Stimulated activated CD8-positive, alpha-beta memory T cell treated with anti-CD3 and anti-CD28 coated beads, Interleukin-7, amount 100 ng/mL, for 1 hour (primary cell): ENCODE measurements around the gene POLR2L.

ENCODE experiments used
- DNase-seq, 2 donors: peaks; one replicate each; pipeline ENCODE4 v3.0.0-alpha.2; 2020; ENCODE audit warnings: low read depth in 2 of 2

The POLR2L gene

GRCh38 chr11:868802-869201 lies 26.5 kb upstream of the POLR2L start:
- DNase-seq: no peak

DNA sequence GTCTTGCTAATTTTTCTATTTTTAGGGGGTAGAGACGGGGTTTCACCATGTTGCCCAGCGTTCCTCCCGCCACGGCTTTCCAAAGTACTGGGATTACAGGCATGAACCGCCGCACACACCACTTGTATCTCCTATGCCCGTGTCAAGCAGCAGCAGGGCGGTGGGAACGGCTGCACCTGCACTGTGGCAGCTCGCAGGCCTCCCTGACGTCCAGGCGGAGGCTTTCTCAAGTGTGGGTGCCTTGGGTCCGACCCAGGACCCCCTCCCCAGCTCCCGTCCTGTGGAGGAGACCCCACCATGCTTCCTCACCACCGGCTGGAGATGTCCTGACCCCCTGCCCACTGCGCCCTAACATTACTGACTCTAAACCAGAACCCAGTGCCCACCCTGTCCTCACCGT lies 26.1 kb upstream of the POLR2L start:
- no peak for DNase-seq

- DNase-seq: no peak
Observed at GRCh38 chr11:867856-868358, 25.6 kb upstream of the POLR2L start.

- DNase-seq: no peak
Observed at GRCh38 chr11:866481-866880, 24.2 kb upstream of the POLR2L start.

DNA sequence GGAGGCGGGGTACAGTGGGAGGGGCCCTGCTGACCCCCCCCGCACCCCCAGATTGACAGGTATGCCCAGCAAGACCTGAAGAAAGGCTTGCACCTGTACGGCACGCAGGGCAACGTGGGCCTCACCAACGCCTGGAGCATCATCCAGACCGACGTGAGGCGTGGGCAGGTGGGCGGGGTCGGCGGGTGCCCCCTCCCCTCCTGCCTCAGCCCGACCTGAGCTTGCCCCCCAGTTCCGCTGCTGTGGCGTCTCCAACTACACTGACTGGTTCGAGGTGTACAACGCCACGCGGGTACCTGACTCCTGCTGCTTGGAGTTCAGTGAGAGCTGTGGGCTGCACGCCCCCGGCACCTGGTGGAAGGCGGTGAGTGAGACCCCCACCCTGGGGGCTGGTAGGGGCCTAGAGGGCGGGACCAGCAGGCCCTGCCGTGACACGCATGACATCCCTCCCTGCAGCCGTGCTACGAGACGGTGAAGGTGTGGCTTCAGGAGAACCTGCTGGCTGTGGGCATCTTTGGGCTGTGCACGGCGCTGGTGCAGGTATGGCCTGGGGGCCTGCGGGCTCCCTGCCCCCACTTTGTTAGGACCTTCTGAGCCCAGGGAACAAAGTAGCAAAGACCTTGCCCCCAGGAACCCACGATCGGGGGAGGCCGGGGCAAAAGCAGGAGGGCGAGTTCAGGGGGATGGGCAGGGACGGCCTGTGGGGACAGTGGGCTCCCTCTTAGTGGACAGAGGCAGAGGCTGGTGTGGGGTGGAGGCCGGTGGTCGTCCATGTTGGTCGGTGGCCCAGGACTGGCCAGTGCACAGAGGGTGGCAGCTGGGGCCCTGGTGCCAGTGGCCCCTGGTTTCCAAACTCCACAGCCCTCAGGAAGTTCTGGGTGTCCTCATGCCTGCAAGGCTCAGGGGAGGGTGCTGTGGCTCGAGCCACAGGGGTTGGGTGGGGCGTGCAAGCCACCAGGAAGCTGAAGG lies 23.4 kb upstream of the POLR2L start:
- DNase-seq: no peak

- no peak for DNase-seq
Observed at GRCh38 chr11:864898-865297, 22.6 kb upstream of the POLR2L start.

DNA sequence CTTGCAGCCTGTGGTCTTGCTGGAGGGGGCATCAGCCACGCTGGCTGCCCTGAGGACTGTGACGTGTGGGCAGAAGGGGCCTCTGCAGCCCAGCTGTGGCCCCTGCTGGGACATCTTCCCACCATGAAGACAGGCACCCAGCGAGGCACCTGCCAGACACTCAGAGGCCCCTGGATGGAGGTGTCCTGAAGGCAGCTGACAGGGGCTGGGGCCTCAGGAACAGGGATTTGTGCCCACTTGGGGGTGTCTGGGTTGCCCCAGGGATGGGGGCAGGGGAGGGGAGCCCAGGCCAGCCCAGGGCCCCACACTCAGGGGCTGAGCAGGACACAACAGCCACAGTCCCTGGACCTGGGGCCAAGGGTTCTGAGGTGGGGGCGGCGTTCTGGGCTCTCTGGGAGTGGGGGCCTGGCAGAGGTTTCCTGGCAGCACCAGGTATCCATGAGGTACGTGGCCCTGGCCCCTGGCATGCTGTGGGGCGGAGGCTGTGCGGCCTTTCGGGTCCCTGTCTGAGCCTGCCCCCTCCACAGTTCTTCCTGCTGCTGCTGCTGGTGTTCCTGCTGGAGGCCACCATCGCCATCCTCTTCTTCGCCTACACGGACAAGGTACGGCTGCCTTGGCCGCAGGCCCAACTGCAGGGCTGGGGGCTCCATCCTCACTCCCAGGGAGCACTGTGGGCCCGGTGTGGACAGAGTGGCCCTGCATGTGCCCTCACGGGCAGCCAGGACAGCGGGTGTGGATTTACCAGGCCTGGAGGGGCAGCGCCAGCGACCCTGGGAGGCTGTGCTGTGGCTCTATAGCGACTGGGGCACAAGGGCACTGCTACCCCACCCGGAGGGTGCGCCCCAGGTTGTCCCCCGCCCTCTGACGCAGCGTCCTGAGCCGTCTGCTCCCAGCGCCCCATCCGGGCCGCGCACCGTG lies 21.8 kb upstream of the POLR2L start:
- no peak for DNase-seq

GRCh38 chr11:863023-863909 lies 20.9 kb upstream of the POLR2L start:
- no peak for DNase-seq

DNA sequence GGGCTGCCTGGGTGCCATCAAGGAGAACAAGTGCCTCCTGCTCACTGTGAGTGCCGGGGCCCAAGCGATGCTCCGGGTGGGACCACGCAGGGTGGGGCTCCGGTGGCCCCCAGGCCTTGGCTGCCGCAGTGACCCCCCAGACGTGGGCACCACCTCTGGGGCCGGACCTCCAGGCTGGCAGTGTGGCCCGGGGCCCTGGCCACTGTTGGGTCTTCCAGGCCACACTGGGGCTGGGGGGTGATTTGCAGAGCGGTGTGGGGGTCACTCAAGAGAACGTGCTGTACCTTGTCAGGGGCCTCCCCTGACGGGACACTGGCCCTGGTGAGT lies 20.3 kb upstream of the POLR2L start:
- DNase-seq: no peak

GRCh38 chr11:862081-862661 lies 19.8 kb upstream of the POLR2L start:
- DNase-seq: no peak

DNA sequence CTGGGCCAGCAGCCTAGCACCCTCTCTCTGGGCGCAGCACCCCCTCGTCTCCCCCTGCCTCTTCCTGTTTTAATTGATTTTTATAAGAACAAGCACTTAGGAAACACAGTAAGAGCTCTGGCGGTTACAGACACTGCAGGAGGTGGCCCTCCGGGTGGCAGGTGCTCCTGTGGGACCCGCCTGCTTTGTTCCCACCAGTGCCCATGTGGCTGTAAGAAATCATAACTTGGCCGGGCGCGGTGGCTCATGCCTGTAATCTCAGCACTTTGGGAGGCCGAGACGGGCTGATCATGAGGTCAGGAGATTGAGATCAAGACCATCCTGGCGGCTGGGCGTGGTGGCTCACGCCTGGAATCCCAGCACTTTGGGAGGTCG lies 18.8 kb upstream of the POLR2L start:
- no peak for DNase-seq

- no peak for DNase-seq
Observed at GRCh38 chr11:860234-861104, 18.1 kb upstream of the POLR2L start.

DNA sequence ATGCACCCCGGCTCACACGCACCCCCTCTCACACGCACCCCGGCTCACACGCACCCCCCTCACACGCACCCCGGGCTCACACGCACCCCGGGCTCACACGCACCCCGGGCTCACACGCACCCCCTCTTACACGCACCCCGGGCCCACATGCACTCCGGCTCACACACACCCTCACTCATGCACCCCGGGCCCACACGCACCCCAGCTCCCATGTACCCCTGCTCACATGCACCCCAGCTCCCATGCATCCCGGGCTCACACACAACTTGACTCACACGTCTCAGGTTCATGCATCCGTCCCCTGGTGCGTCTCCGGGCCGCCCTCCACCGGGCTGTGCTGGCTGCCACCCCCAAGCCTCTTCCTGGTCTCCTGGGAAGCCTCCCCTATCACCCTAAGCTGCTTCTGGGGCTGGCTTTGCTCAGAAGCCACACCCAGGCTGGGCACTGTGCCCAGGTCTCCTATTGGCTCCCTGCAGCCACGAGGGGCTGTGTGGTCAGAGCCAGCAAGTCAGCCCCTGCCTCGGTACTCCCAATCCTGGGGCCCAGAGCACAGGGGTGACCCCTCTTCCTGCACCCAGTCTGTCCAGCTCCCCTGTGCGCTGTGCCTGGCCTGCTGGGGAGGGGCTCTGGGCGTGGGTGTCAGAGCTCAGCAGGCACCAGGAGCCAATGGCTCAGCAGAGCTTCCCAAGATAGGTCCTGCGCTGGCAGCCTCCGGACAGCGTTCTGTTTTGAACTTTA lies 17.2 kb upstream of the POLR2L start:
- no peak for DNase-seq

- DNase-seq: no peak
Observed at GRCh38 chr11:858762-859339, 16.5 kb upstream of the POLR2L start.

- DNase-seq: no peak
Observed at GRCh38 chr11:858053-858761, 15.9 kb upstream of the POLR2L start.

DNA sequence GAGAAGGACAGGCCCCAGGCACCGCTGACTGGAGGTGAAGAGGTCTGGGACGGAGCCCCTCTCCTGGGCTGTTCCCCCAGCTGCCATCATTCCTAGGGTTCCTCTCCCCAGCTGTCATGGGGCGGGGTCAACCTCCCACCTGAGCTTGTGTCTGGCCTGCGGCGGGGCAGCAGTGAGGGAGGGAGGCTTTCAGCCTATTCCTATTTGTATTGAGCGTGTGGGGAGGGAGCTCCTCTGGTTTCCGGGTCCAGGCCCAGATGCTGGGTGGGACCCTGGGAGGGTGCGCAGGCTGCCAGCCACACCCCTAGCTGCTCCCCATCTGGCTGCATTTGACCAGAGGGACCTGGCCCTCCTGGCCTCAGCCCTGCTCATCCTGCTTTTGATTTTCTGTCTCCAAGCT lies 14.1 kb upstream of the POLR2L start:
- DNase-seq: no peak

DNA sequence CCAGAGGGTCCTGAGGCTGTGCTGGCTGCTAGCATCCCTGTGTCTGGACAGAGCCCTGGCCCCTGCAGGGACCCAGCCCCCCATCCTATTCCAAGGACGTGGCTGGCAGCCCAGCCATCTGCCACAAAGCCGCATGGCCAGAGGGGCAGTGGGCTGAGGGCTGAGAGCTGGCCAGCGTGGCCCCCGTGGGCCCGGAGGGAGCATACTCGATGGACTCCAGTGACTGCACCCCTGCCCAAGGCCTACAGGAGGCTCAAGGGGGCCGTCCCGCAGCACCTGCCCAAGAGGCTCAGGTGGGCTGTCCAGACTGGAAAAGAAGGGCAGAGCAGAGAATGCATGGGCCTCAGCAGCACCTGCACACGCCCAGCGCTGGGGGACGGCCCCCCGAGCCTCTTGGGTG lies 13.5 kb upstream of the POLR2L start:
- DNase-seq: no peak

- no peak for DNase-seq
Observed at GRCh38 chr11:855330-855674, 13.0 kb upstream of the POLR2L start.
